Kidney (tissue), 14 donors: ENCODE measurements around the gene KIF20A. TPM values are rescaled to one million over a fixed set of nuclear protein-coding genes. Genes with fewer than 3 reads are reported as not detected.

Source experiments
- DNase-seq, 5 donors: peaks; one replicate each; pipeline ENCODE4 v3.0.0-alpha.2; 2013 to 2020
- FAIRE-seq: peaks from 2 replicates; lab custom pipeline; 2012; peaks lifted over from hg19 to GRCh38; lab: Jason Lieb, UNC
- H3K27ac ChIP-seq, 2 donors: one replicate each; pipeline ENCODE4 v1.7.0; 2013; ENCODE audit warnings: low read depth in 2 of 2, low read length in 2 of 2, inconsistent platforms in 1 of 2
- H3K27me3 ChIP-seq: one replicate; pipeline ENCODE4 v1.7.1; 2013; ENCODE audit warnings: low read length, inconsistent platforms; ENCODE audit not compliant: control insufficient read depth, insufficient read depth
- H3K36me3 ChIP-seq, 3 donors: one replicate each; pipeline versions ENCODE4 v1.7.0 to v1.7.1; 2013; ENCODE audit warnings: low read length in 3 of 3, control low read depth in 1 of 3, inconsistent platforms in 1 of 3; ENCODE audit not compliant: insufficient read depth in 3 of 3, control insufficient read depth in 2 of 3
- H3K4me1 ChIP-seq, 3 donors: one replicate each; pipeline versions ENCODE4 v1.7.0 to v1.7.1; 2013; ENCODE audit warnings: low read length in 3 of 3, inconsistent platforms in 1 of 3, low read depth in 1 of 3; ENCODE audit not compliant: control insufficient read depth in 2 of 3, insufficient read depth in 2 of 3
- H3K4me3 ChIP-seq, 3 donors: one replicate each; pipeline versions ENCODE4 v1.7.0 to v1.8.1; 2013; ENCODE audit warnings: low read length in 3 of 3, control low read depth in 1 of 3, inconsistent platforms in 1 of 3
- H3K9ac ChIP-seq, 3 donors: one replicate each; pipeline versions ENCODE4 v1.7.0 to v1.7.1; 2013; ENCODE audit warnings: low read length in 3 of 3, control low read depth in 1 of 3, inconsistent platforms in 1 of 3
- H3K9me3 ChIP-seq, 3 donors: one replicate each; pipeline versions ENCODE4 v1.7.0 to v1.7.1; 2013; ENCODE audit warnings: low read length in 3 of 3, control low read depth in 1 of 3, inconsistent platforms in 1 of 3; ENCODE audit not compliant: control insufficient read depth in 2 of 3, insufficient read depth in 1 of 3
- intact Hi-C: fragments of 100-400 bp; cut with DNase I; formaldehyde crosslinking; loops from one replicate; pipeline ENCODE4 v1.11.1; 2022
- polyA plus RNA-seq: library from polyadenylated mRNA; stranded (reverse); fragments of 350-450 nt; fragmentation: Illumina TruSeq; extraction: RNeasy Lipid Tissue Mini Kit (QIAGEN cat#74804); gene quantifications from one replicate; pipeline ENCODE4 v1.2.3, GENCODE V29; 2014; ENCODE audit warnings: low read depth, low replicate concordance; ENCODE audit not compliant: insufficient read depth
- total RNA-seq: library from RNA; stranded (reverse); fragmentation: NEBNext Ultra II Directional; extraction: Animal tissue kit (Norgen Biotek cat#: 25700); gene quantifications from one replicate; pipeline ENCODE4 v1.2.1, GENCODE V29; 2021
- TF ChIP-seq, protein P1 (sequence below): IDR thresholded peaks from 3 replicates; pipeline ENCODE4 v1.5.1; 2012; ENCODE audit warnings: mild to moderate bottlenecking, moderate library complexity, borderline replicate concordance; ENCODE audit not compliant: insufficient read depth; ENCODE audit errors: extremely low read depth
- donor health status: control.
- donor health status: control.
- donor health status: control.
- donor health status: control.
- donor health status: control.
- donor health status: DM: yes; HTN: yes; CAD: no.
- donor health status: Normal renal cell carcinoma (clear cell type).

The KIF20A gene
- total and polyA plus RNA-seq, 2 donors from 2014 or later, result 0.22 to 0.63 TPM

- intact Hi-C loops, result no loop called here
- H3K9ac ChIP-seq, result peak overlapping the region in 1 of 3 donors; percentile 54
These were observed 455 bp downstream of the KIF20A start for GRCh38 chr5:138179277-138179857.

DNA sequence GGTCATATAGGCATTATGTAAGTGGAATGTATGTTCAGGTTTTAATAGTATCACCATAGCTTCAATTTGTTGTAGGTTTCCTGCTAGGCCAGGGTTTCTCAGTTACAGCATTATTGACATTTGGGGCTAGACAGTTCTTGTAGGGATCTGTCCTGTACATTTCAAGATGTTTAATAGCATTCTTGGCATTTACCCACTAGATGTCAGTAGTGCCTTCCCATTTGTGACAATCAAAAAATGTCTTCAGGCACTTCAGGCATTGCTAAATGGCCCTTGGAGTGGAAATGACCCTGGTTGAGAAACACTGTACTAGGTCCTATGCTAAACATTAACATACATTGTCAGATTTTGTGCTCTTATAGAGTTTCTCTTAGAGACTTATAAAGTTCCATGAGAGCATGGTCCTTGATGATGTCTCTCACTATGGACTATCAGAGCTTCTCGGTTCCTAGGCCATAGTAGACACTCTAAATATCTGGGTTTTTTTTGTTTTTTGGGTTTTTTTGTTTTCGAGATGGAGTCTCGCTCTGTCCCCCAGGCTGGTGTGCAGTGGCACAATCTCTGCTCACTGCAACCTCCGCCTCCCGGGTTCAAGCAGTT lies 1.4 kb downstream of the KIF20A start:
- Histone ChIP-seq H3K27ac (no peak overlapping the region), H3K9me3 (no peaks in the 10 kb centered on the region), H3K4me1 (peaks cover 0 to 10% (median 7%) of the 10 kb centered on the region in 3 donors), H3K9ac (peak overlapping the region in 1 of 3 donors; percentile 6), H3K27me3 (no peaks in the 10 kb centered on the region), H3K36me3 (peaks cover 1 to 10% (median 2%) of the 10 kb centered on the region in 3 donors), H3K4me3 (peak overlapping the region in 1 of 3 donors; percentile 94)
- DNase-seq, result peak in 3 of 5 donors; percentile 11 to 88 (median 83)
- FAIRE-seq, result no peak
- TF ChIP-seq, protein P1, sequence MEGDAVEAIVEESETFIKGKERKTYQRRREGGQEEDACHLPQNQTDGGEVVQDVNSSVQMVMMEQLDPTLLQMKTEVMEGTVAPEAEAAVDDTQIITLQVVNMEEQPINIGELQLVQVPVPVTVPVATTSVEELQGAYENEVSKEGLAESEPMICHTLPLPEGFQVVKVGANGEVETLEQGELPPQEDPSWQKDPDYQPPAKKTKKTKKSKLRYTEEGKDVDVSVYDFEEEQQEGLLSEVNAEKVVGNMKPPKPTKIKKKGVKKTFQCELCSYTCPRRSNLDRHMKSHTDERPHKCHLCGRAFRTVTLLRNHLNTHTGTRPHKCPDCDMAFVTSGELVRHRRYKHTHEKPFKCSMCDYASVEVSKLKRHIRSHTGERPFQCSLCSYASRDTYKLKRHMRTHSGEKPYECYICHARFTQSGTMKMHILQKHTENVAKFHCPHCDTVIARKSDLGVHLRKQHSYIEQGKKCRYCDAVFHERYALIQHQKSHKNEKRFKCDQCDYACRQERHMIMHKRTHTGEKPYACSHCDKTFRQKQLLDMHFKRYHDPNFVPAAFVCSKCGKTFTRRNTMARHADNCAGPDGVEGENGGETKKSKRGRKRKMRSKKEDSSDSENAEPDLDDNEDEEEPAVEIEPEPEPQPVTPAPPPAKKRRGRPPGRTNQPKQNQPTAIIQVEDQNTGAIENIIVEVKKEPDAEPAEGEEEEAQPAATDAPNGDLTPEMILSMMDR, result peak; percentile 11
- intact Hi-C loops, result no loop called here

More at GRCh38 chr5:138179277-138179857, 455 bp downstream of the KIF20A start:
- DNase-seq (peak in 3 of 5 donors; percentile 10 to 39 (median 12)), FAIRE-seq (no peak)
- TF ChIP-seq, protein P1, result no peak
- Histone ChIP-seq H3K4me3 (peak overlapping the region; percentile 45 to 94 (median 87)), H3K27me3 (no peaks in the 10 kb centered on the region), H3K4me1 (peaks cover 0 to 10% (median 7%) of the 10 kb centered on the region in 3 donors), H3K36me3 (peaks cover 4 to 8% (median 5%) of the 10 kb centered on the region in 3 donors), H3K27ac (no peak overlapping the region), H3K9me3 (no peaks in the 10 kb centered on the region)

- intact Hi-C loops, result no loop called here
- H3K9ac ChIP-seq, result no peak overlapping the region
- no peaks in the 10 kb centered on the region for H3K27me3 ChIP-seq
- no peaks in the 10 kb centered on the region for H3K9me3 ChIP-seq
- peaks cover 0 to 10% (median 7%) of the 10 kb centered on the region in 3 donors for H3K4me1 ChIP-seq
- FAIRE-seq, result no peak
- no peak overlapping the region for H3K4me3 ChIP-seq
- H3K27ac ChIP-seq, result no peak overlapping the region
- H3K36me3 ChIP-seq, result peaks cover 0 to 10% (median 2%) of the 10 kb centered on the region in 3 donors
- TF ChIP-seq, protein P1, result no peak
- DNase-seq, result no peak
These were observed 1.9 kb downstream of the KIF20A start for GRCh38 chr5:138180841-138181240.
